ENCODE results near the gene NLK. TPM values are rescaled to one million over a fixed set of nuclear protein-coding genes. Genes with fewer than 3 reads are reported as not detected.
"Not testable (repeated sequence)": the region's sequence is repeated elsewhere in the genome, so short reads cannot be mapped to it uniquely, and the experiment has no call there.

The NLK gene
- total and polyA plus RNA-seq, 2 donors (not counting 3 experiments of a cell fraction or from before 2014, with no cell fraction given) = 23.8 to 34.2 TPM

- H3K27me3 ChIP-seq (ENCODE audit: control insufficient read depth in 2 of 2, insufficient read depth in 2 of 2, low read length in 2 of 2) = peaks cover 0 to 2% of the 10 kb centered on the region in 2 experiments
- DNase-seq (ENCODE audit: low read depth, low spot score) (no peak), FAIRE-seq (no peak)
- H3K9me1 ChIP-seq (replicated peaks; ENCODE audit: control insufficient read depth, extremely low read depth, insufficient read depth, low read length) = no peaks in the 10 kb centered on the region
- CTCF ChIA-PET = interaction anchor here (1.6 kb wide), 1 partner anchor 9 kb away, joined by 8 read pairs; no protein-coding TSS in a partner anchor
- no peak overlapping the region for H3K27ac ChIP-seq (ENCODE audit: insufficient read depth, low read depth, low read length)
- H3K4me2 ChIP-seq (ENCODE audit: insufficient read depth, low read length) = no peak overlapping the region
- H3K79me2 ChIP-seq (ENCODE audit: control insufficient read depth, insufficient read depth, low read length) = no peaks in the 10 kb centered on the region
- no peak overlapping the region for H2AFZ ChIP-seq (ENCODE audit: low read depth, low read length)
- no peak for TF ChIP-seq MYC (IDR thresholded peaks at IDR 0.05; ENCODE audit: low read depth, low read length)
- no peak for TF ChIP-seq EZH2 (IDR thresholded peaks at IDR 0.05; ENCODE audit: borderline replicate concordance, low read depth, low read length, severe bottlenecking)
- no peak for TF ChIP-seq GATA2 (IDR thresholded peaks at IDR 0.05; ENCODE audit: insufficient read depth, insufficient read length, low read depth, low read length)
- no peak for TF ChIP-seq JUN (IDR thresholded peaks at IDR 0.05; ENCODE audit: borderline replicate concordance, insufficient read depth, insufficient read length, low read depth)
- TF ChIP-seq POLR2AphosphoS5 (IDR thresholded peaks at IDR 0.05; ENCODE audit: insufficient read depth, low read depth, low read length) = no peak
- no peak for TF ChIP-seq FOS (IDR thresholded peaks at IDR 0.05; ENCODE audit: borderline replicate concordance, insufficient read depth, low read length)
- no peak for TF ChIP-seq MAX (IDR thresholded peaks at IDR 0.05; ENCODE audit: insufficient read depth, insufficient read length)
- no peak for TF ChIP-seq CTCF (IDR thresholded peaks at IDR 0.05; ENCODE audit: extremely low read depth in 1 of 2, insufficient read depth in 1 of 2, low read depth in 1 of 2, low read length in 2 of 2)
- no peaks in the 10 kb centered on the region for H3K9me3 ChIP-seq (replicated peaks; ENCODE audit: control insufficient read depth, insufficient read depth, low read length)
- no TSS peak for BruUV-seq (replicated peaks)
- no peak overlapping the region for H3K4me3 ChIP-seq (replicated peaks in 1 of 3; ENCODE audit: insufficient read depth in 1 of 3, low read depth in 1 of 3, low read length in 3 of 3)
- intact Hi-C loops (cut with micrococcal nuclease) = no loop called here
- no peak overlapping the region for H3K9ac ChIP-seq (replicated peaks; ENCODE audit: extremely low read depth, insufficient read depth, low read length)
- POLR2A ChIA-PET = no interaction called here
- H3K36me3 ChIP-seq (ENCODE audit: control insufficient read depth in 2 of 2, extremely low read depth in 1 of 2, insufficient read depth in 2 of 2, low read length in 2 of 2) = no peaks in the 10 kb centered on the region
- no peaks in the 10 kb centered on the region for H4K20me1 ChIP-seq (replicated peaks; ENCODE audit: control insufficient read depth, extremely low read depth, insufficient read depth, low read length)
- H3K4me1 ChIP-seq (ENCODE audit: control insufficient read depth, extremely low read depth, insufficient read depth, low read length) = no peaks in the 10 kb centered on the region
- dilution Hi-C loops (cut with MboI; ENCODE audit: extremely low pct_ligation_motif_present, low sequenced_read_pairs) = no loop called here
These were observed 200.3 kb downstream of the NLK start for GRCh38 chr17:28242791-28243190.

GRCh38 chr17:28243268-28243667 lies 200.8 kb downstream of the NLK start:
- H3K9ac ChIP-seq (replicated peaks; ENCODE audit: extremely low read depth, insufficient read depth, low read length); CTCF ChIA-PET; POLR2A ChIA-PET; DNase-seq (ENCODE audit: low read depth, low spot score); H3K9me3 ChIP-seq (replicated peaks; ENCODE audit: control insufficient read depth, insufficient read depth, low read length); H4K20me1 ChIP-seq (replicated peaks; ENCODE audit: control insufficient read depth, extremely low read depth, insufficient read depth, low read length); intact Hi-C loops (cut with micrococcal nuclease); H3K27ac ChIP-seq (ENCODE audit: insufficient read depth, low read depth, low read length); H3K36me3 ChIP-seq (ENCODE audit: control insufficient read depth in 2 of 2, extremely low read depth in 1 of 2, insufficient read depth in 2 of 2, low read length in 2 of 2); H3K4me3 ChIP-seq (replicated peaks in 1 of 3; ENCODE audit: insufficient read depth in 1 of 3, low read depth in 1 of 3, low read length in 3 of 3); H3K4me1 ChIP-seq (ENCODE audit: control insufficient read depth, extremely low read depth, insufficient read depth, low read length); H3K9me1 ChIP-seq (replicated peaks; ENCODE audit: control insufficient read depth, extremely low read depth, insufficient read depth, low read length); H3K4me2 ChIP-seq (ENCODE audit: insufficient read depth, low read length); FAIRE-seq; H3K79me2 ChIP-seq (ENCODE audit: control insufficient read depth, insufficient read depth, low read length); H2AFZ ChIP-seq (ENCODE audit: low read depth, low read length); H3K27me3 ChIP-seq (ENCODE audit: control insufficient read depth in 2 of 2, insufficient read depth in 2 of 2, low read length in 2 of 2); BruUV-seq (replicated peaks); dilution Hi-C loops (cut with MboI; ENCODE audit: extremely low pct_ligation_motif_present, low sequenced_read_pairs): not testable (repeated sequence)

Data from endothelial cell of umbilical vein (primary cell).